HG02981 (cell line): ENCODE data around the gene XKR3.
"Not testable (repeated sequence)": the region's sequence is repeated elsewhere in the genome, so short reads cannot be mapped to it uniquely, and the experiment has no call there.

ENCODE experiments used
- ATAC-seq: cut with Tn5 transposase; IDR thresholded peaks from one replicate; pipeline ENCODE4 v1.9.1; 2021; ENCODE audit warnings: mild to moderate bottlenecking, moderate library complexity; ENCODE audit not compliant: unreplicated experiment

XKR3 gene

DNA sequence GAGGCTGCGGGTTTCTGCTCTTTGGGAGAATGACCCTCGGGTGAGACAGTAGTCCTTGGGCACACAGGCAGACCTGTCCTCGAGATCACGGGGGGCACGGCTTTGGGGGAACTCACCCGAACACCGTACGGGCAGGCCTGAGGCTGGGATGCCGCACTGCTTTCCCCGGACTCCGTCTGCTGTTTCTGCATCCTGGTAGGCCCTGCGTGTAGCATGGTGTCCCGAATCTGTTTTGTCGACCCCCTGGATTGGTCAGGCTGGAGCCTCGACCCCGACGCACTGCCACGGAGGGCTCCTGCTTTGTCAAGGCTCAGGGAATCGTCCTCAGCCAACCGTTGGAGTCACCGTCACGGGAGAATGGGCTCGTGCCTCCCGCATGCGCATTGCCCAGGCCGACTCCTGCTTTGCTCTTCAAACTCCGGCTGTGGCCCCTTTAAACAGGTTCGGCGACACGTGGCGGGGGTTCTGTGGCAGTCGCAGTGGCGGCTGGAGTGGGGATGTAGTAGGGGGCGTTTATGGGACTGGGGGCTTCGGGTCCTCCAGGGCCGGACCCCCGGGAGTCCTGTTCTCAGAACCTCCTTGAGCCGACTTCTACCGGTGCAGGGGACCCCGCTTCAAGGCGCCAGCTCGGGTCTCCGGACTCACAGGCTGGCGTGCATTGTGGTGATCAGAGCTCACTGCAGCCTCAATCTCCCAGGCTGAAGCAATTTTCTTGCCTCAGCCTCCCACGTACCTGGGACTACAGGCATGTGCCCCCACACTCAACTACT, 76.9 kb downstream of the XKR3 start:
- not testable (repeated sequence) for ATAC-seq

DNA sequence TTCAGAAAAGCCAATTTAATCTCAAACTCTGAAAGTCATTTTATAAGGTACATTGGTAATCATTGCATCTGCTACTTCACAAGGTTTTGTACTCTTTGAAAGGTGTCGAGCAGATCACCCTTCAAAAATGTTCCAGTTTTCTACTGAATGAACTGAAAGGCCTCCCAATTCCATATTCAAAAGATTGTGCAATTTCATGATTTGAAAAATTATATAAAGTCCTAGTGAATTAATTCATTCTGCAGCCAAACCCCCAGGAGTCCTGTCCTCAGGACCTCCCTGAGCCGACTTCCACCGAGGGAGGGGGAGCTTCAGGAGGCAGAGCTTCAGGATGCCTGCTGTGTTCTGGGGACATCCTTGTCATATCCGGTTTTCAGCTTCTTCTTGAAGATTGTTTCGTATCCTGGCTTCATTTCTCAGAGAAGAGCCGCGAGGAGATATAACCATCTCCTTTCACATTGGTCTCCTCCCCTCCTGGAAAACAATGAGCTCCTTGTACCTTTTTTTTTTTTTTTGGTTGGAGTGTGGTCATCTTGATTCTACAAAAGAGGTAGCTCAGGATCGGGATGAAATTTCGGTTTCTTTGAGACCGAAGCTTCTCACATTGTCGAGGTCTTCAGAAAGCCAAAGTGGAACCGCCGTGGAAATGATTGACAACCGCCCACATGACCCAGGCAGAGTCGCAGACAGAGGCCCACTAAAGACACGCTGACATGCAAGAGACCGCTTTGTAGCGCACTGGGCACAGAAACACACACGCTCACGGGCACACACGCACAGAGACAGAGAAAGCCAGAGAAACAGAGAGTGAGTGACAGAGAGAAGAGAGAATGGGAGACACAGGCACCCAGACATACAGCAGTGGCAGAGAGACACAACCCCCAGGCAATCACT, 77.7 kb downstream of the XKR3 start:
- not testable (repeated sequence) for ATAC-seq

DNA sequence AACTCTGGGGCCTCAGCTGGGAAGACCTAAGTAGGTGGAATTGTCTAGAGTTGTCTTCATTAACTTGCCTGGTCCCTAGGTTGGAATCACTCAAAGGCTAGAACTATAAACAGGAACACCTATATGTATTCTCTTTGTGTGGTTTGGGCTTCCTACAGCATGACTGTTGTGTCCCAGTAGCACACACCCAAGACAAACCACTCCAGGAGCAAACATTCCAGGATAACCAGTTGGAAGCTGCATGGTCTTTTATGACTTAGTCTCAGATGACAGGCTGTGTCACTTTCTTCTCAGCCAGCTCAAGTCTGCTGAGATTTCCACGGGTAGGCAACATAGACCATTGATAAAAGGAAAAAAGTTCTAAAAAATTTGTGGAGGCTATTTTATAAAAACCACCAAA, 90.9 kb downstream of the XKR3 start:
- ATAC-seq, result not testable (repeated sequence)
